HepG2 (cell line): ENCODE results near the gene SLC38A1. TPM values are rescaled to one million over a fixed set of nuclear protein-coding genes. Genes with fewer than 3 reads are reported as not detected.

Experiments
- ATAC-seq: fragments of 200-7000 bp; cut with Tn5 transposase; 3 replicates; pipeline ENCODE4 v1.9.1; 2020; ENCODE audit warnings: mild to moderate bottlenecking, moderate library complexity
- BruUV-seq: library from RNA; stranded (reverse); fragments of 400-500 nt; replicated peaks from 2 replicates; lab custom pipeline; 2021; lab: Mats Ljungman, UMichigan
- CTCF ChIA-PET: fragments of 300-600 bp; formaldehyde crosslinking; extraction: SDS; loops from one replicate; lab custom pipeline; 2021; ENCODE audit warnings: low total read pairs, inconsistent platforms, low intra/inter-chr PET ratio; lab: Yijun Ruan, JAX
- POLR2A ChIA-PET: fragments of 350-600 bp; sonication (Branson Sonifier 250); formaldehyde crosslinking; loops from one replicate; lab custom pipeline; 2020; ENCODE audit warnings: antibody characterized with exemption, inconsistent platforms; lab: Yijun Ruan, JAX
- DNase-seq: peaks from one replicate; pipeline ENCODE4 v3.0.0-alpha.2; 2015; ENCODE audit warnings: low spot score
- FAIRE-seq: peaks from 3 replicates; lab custom pipeline; 2011; peaks lifted over from hg19 to GRCh38; lab: Jason Lieb, UNC
- H2AFZ ChIP-seq: one replicate; pipeline ENCODE4 v1.6.1; 2011; ENCODE audit warnings: low read length, inconsistent platforms
- H3K27ac ChIP-seq: fragments of 300-600 bp; 3 replicates; pipeline ENCODE4 v1.8.0; 2011; ENCODE audit warnings: mixed run types, mild to moderate bottlenecking, mixed read lengths, low read length, inconsistent platforms; ENCODE audit not compliant: insufficient read depth; ENCODE audit errors: extremely low read length
- H3K27me3 ChIP-seq, 2 experiments: fragments of 200-600 bp in 1 of 2; 2 replicates in 1 of 2; 3 replicates in 1 of 2; pipeline versions ENCODE4 v1.6.0 to v1.8.0; 2011; ENCODE audit warnings: low read length in 2 of 2, mild to moderate bottlenecking in 2 of 2, moderate library complexity in 2 of 2, inconsistent platforms in 1 of 2; ENCODE audit not compliant: insufficient read depth in 2 of 2, control insufficient read depth in 1 of 2
- H3K36me3 ChIP-seq, 2 experiments: fragments of 200-600 bp in 1 of 2; replicated peaks in 1 of 2; 2 replicates in 1 of 2; 3 replicates in 1 of 2; pipeline versions ENCODE4 v1.5.1 to v1.8.0; 2011; ENCODE audit warnings: low read length in 2 of 2, inconsistent platforms in 1 of 2; ENCODE audit not compliant: insufficient read depth in 2 of 2, control insufficient read depth in 1 of 2
- H3K4me1 ChIP-seq: 2 replicates; pipeline ENCODE4 v1.5.1; 2012; ENCODE audit warnings: low read length, inconsistent platforms; ENCODE audit not compliant: insufficient read depth
- H3K4me2 ChIP-seq: 2 replicates; pipeline ENCODE4 v1.6.0; 2011; ENCODE audit warnings: low read depth, low read length, inconsistent platforms
- H3K4me3 ChIP-seq, 3 experiments: fragments of 200-600 bp in 1 of 3; sonication (generic), shearing (Covaris generic) in 1 of 3; replicated peaks in 1 of 3; 2 replicates each; pipeline ENCODE4 v1.5.1; 2011 to 2016; ENCODE audit warnings: low read length in 3 of 3, inconsistent platforms in 2 of 3, low read depth in 2 of 3, mild to moderate bottlenecking in 2 of 3, control low read depth in 1 of 3, mixed read lengths in 1 of 3; ENCODE audit not compliant: insufficient read depth in 1 of 3
- H3K79me2 ChIP-seq: one replicate; pipeline ENCODE4 v1.6.1; 2011; ENCODE audit warnings: low read length, inconsistent platforms; ENCODE audit not compliant: insufficient read depth
- H3K9ac ChIP-seq: 2 replicates; pipeline ENCODE4 v1.6.0; 2011; ENCODE audit warnings: mild to moderate bottlenecking, low read depth, low read length, inconsistent platforms; ENCODE audit not compliant: insufficient read depth
- H3K9me3 ChIP-seq: 2 replicates; pipeline ENCODE4 v1.5.1; 2012; ENCODE audit warnings: mild to moderate bottlenecking, low read length
- H4K20me1 ChIP-seq: 2 replicates; pipeline ENCODE4 v1.6.0; 2011; ENCODE audit warnings: inconsistent platforms, mild to moderate bottlenecking, low read length, moderate library complexity; ENCODE audit not compliant: insufficient read depth
- FOSL1 ChIP-seq: sonication (generic); formaldehyde crosslinking; IDR thresholded peaks from 2 replicates; pipeline ENCODE4 v1.9.0; 2021; ENCODE audit warnings: missing genetic modification reagents, borderline replicate concordance
- NFKB2 ChIP-seq: sonication (generic); formaldehyde crosslinking; IDR thresholded peaks from 2 replicates; pipeline ENCODE4 v1.4.0; 2020; ENCODE audit warnings: missing genetic modification reagents, borderline replicate concordance
- POLR2AphosphoS2 ChIP-seq: IDR thresholded peaks from 2 replicates; pipeline ENCODE4 v1.6.1; 2011; ENCODE audit warnings: low read depth, low read length, improper control_type of control experiment
- STAG1 ChIP-seq: sonication (generic); formaldehyde crosslinking; IDR thresholded peaks from 2 replicates; pipeline ENCODE4 v1.4.0; 2020; ENCODE audit warnings: missing genetic modification reagents
- TOPORS ChIP-seq: sonication (generic); formaldehyde crosslinking; IDR thresholded peaks from 2 replicates; pipeline ENCODE4 v1.8.0; 2023; ENCODE audit warnings: mild to moderate bottlenecking, missing genetic modification reagents
- YEATS2 ChIP-seq: sonication (generic); formaldehyde crosslinking; IDR thresholded peaks from 2 replicates; pipeline ENCODE4 v1.4.0; 2020; ENCODE audit warnings: missing genetic modification reagents, borderline replicate concordance
- ZKSCAN1 ChIP-seq: fragments of 150-350 bp; IDR thresholded peaks from 2 replicates; pipeline ENCODE4 v1.6.1; 2014; ENCODE audit warnings: low read length
- ZKSCAN8 ChIP-seq: IDR thresholded peaks from 2 replicates; pipeline ENCODE4 v1.6.1; 2016; ENCODE audit warnings: borderline replicate concordance, missing genetic modification reagents, missing compliant biosample characterization
- WGBS: methylation state at CpG from one replicate; pipeline ENCODE4 v1.1.6; 2017; ENCODE audit warnings: low lambda C conversion rate; 5-methylcytosine and 5-hydroxymethylcytosine counted together
- in situ Hi-C: cut with HindIII; loops from 2 replicates; pipeline ENCODE4 v1.10.0; 2017; ENCODE audit warnings: low pct_unique_long_range_greater_than_20kb; ENCODE audit not compliant: extremely low pct_ligation_motif_present
- intact Hi-C: fragments of 100-400 bp; cut with micrococcal nuclease; formaldehyde crosslinking; loops from one replicate; pipeline ENCODE4 v1.10.0; 2022; ENCODE audit not compliant: unreplicated experiment
- polyA plus RNA-seq, 8 experiments: library from polyadenylated mRNA; depleted of rRNA in 3 of 8; stranded (reverse) in 7 of 8; unstranded in 1 of 8; fragments of >200 nt; fragmentation: Illumina TruSeq in 4 of 8; extraction: Trizol in 4 of 8; gene quantifications; 2 replicates each; pipeline versions ENCODE4 v1.2.1 to v1.2.3, GENCODE V29; 2011 to 2016; ENCODE audit warnings: low read depth in 4 of 8, missing spikeins in 1 of 8, mixed read lengths in 1 of 8; ENCODE audit not compliant: insufficient read depth in 1 of 8
- total RNA-seq, 5 experiments: library from RNA; depleted of rRNA; stranded (reverse); fragments of >200 nt; fragmentation: Illumina TruSeq; extraction: Trizol; gene quantifications; 2 replicates each; pipeline ENCODE4 v1.2.3, GENCODE V29; 2016; ENCODE audit warnings: low read depth in 1 of 5
- TF ChIP-seq, protein P1 (sequence below): sonication (generic); formaldehyde crosslinking; conservative IDR thresholded peaks from 2 replicates; pipeline ENCODE4 v1.4.0; 2020; ENCODE audit warnings: missing genetic modification reagents
- TF ChIP-seq, protein P2 (sequence below): sonication (generic); formaldehyde crosslinking; IDR thresholded peaks from 2 replicates; pipeline ENCODE4 v1.8.0; 2022; ENCODE audit warnings: mild to moderate bottlenecking, missing genetic modification reagents, moderate library complexity
- TF ChIP-seq, protein P3 (sequence below): sonication (generic); formaldehyde crosslinking; IDR thresholded peaks from 2 replicates; pipeline ENCODE4 v1.5.0; 2020; ENCODE audit warnings: mild to moderate bottlenecking, missing genetic modification reagents, moderate library complexity
- TF ChIP-seq, protein P4 (sequence below): sonication (generic); formaldehyde crosslinking; IDR thresholded peaks from 2 replicates; pipeline ENCODE4 v1.8.0; 2022; ENCODE audit warnings: missing genetic modification reagents, mild to moderate bottlenecking, borderline replicate concordance

SLC38A1 gene
- total and polyA plus RNA-seq, 2 of the 13 experiments (the other 11 are each of a cell fraction or from before 2014, with no cell fraction given), result 47.0 to 50.6 TPM

DNA sequence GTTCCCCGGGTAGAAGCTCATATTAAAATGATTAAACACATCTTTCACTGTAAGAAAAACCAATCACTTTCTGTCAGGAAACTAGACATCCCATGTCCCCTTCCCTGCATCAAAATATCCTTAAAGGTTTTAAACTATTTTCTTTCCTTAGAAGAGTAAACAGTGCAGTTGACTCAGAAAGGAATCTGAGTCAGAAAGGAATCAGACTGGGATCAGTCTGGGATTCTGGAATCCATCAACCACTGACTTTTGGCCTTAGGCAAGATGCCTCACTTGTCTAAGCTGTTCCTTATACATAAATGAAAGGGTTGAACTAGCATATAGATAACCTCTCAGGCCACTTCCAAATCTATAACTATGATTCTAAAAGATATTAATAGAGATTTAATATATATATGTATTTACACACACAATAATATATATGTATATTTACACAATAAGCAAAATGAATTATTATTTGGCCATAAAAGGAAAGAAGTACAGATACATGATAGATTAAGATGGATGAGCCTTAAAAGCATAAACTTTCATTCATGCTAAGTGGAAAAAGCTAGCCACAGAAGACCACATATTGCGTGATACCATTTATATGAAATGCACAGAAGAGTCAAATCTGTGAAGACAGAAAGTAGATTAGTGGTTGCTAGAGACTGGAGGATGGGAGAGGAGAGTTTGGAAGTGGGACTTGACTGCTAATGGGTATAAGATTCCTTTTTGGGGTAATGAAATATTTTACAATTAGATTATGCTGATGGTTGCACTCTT is 114.4 kb downstream of the SLC38A1 start (continued):
- TF ChIP-seq, protein P1, sequence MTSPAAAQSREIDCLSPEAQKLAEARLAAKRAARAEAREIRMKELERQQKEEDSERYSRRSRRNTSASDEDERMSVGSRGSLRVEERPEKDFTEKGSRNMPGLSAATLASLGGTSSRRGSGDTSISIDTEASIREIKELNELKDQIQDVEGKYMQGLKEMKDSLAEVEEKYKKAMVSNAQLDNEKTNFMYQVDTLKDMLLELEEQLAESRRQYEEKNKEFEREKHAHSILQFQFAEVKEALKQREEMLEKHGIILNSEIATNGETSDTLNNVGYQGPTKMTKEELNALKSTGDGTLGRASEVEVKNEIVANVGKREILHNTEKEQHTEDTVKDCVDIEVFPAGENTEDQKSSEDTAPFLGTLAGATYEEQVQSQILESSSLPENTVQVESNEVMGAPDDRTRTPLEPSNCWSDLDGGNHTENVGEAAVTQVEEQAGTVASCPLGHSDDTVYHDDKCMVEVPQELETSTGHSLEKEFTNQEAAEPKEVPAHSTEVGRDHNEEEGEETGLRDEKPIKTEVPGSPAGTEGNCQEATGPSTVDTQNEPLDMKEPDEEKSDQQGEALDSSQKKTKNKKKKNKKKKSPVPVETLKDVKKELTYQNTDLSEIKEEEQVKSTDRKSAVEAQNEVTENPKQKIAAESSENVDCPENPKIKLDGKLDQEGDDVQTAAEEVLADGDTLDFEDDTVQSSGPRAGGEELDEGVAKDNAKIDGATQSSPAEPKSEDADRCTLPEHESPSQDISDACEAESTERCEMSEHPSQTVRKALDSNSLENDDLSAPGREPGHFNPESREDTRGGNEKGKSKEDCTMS (CRISPR knock-in tag), result no peak
- TF ChIP-seq, protein P2, sequence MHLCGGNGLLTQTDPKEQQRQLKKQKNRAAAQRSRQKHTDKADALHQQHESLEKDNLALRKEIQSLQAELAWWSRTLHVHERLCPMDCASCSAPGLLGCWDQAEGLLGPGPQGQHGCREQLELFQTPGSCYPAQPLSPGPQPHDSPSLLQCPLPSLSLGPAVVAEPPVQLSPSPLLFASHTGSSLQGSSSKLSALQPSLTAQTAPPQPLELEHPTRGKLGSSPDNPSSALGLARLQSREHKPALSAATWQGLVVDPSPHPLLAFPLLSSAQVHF, result no peak
- TF ChIP-seq ZKSCAN8 (CRISPR knock-in tag) (no peak), FOSL1 (no peak), TOPORS (CRISPR knock-in tag) (no peak), NFKB2 (no peak), YEATS2 (no peak)

DNA sequence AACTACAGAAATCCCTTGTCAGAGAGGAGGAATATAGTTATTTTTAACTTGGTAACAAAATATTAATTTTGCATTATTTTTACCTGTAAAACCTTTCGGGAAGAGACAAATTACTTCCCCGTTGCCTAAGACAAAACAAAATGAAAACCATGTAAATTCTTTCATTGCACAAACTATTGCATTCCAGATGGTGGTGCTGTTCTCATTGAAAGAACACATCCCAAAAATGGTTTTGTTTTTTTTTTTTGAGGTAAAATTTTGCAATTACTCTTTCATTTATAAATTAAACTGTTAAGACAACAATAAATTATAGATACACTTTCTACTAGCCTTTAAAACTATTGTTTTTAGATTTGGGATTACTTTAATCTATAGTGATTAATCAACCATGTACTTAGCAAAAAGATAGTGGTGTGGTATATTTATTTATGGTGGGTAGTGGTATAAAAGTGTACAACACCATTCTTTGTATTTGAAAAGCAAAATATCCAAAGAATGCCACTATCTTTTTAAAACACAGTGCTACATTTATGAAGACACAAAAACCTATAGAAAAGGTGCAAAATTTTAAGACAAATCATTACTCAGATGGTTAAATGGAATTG is 115.5 kb downstream of the SLC38A1 start:
- Histone ChIP-seq H3K9me3 (peaks cover 6% of the 10 kb centered on the region), H2AFZ (no peak overlapping the region), H4K20me1 (no peaks in the 10 kb centered on the region), H3K4me3 (no peak overlapping the region), H3K4me1 (no peaks in the 10 kb centered on the region), H3K4me2 (no peak overlapping the region), H3K9ac (no peak overlapping the region), H3K27ac (no peak overlapping the region), H3K27me3 (0 out of 5 replicates have a peak, but pooled peaks cover 0 to 4% of the 10 kb centered on the region in 2 experiments), H3K79me2 (no peaks in the 10 kb centered on the region), H3K36me3 (no peaks in the 10 kb centered on the region)
- DNase-seq (peak; percentile 7), ATAC-seq (no peak), FAIRE-seq (no peak)
- 25% methylated on average over 2 of the region's 2 CpGs for WGBS
- TF ChIP-seq, protein P3, sequence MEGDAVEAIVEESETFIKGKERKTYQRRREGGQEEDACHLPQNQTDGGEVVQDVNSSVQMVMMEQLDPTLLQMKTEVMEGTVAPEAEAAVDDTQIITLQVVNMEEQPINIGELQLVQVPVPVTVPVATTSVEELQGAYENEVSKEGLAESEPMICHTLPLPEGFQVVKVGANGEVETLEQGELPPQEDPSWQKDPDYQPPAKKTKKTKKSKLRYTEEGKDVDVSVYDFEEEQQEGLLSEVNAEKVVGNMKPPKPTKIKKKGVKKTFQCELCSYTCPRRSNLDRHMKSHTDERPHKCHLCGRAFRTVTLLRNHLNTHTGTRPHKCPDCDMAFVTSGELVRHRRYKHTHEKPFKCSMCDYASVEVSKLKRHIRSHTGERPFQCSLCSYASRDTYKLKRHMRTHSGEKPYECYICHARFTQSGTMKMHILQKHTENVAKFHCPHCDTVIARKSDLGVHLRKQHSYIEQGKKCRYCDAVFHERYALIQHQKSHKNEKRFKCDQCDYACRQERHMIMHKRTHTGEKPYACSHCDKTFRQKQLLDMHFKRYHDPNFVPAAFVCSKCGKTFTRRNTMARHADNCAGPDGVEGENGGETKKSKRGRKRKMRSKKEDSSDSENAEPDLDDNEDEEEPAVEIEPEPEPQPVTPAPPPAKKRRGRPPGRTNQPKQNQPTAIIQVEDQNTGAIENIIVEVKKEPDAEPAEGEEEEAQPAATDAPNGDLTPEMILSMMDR (CRISPR knock-in tag), result peak; percentile 46
- TF ChIP-seq STAG1 (peak; percentile 58), POLR2AphosphoS2 (no peak), ZKSCAN1 (no peak)
- TF ChIP-seq, protein P4, sequence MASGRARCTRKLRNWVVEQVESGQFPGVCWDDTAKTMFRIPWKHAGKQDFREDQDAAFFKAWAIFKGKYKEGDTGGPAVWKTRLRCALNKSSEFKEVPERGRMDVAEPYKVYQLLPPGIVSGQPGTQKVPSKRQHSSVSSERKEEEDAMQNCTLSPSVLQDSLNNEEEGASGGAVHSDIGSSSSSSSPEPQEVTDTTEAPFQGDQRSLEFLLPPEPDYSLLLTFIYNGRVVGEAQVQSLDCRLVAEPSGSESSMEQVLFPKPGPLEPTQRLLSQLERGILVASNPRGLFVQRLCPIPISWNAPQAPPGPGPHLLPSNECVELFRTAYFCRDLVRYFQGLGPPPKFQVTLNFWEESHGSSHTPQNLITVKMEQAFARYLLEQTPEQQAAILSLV (CRISPR knock-in tag), result no peak
- intact Hi-C loops, result loop anchor here (10.0 kb wide), 1 partner anchor 151 kb away; no protein-coding TSS in a partner anchor
- ChIA-PET CTCF (no interaction called here), POLR2A (no interaction called here)
- in situ Hi-C loops, result no loop called here
- BruUV-seq, result no TSS peak
